OCI-LY1 (cell line): ENCODE data around the gene LCP2.

Source experiments
- H2AFZ ChIP-seq: fragments of 200-600 bp; sonication (generic), shearing (Covaris generic); 2 replicates; pipeline ENCODE4 v1.6.0; 2014; ENCODE audit warnings: antibody characterized with exemption, mild to moderate bottlenecking, low read length
- H3F3A ChIP-seq: fragments of 200-600 bp; sonication (generic), shearing (Covaris generic); 2 replicates; pipeline ENCODE4 v1.6.0; 2014; ENCODE audit warnings: mild to moderate bottlenecking, antibody characterized with exemption, low read length, moderate library complexity; ENCODE audit not compliant: insufficient read depth
- H3K27ac ChIP-seq: fragments of 200-600 bp; sonication (generic); 2 replicates; pipeline ENCODE4 v1.5.1; 2014; ENCODE audit warnings: low read length, mixed run types, mild to moderate bottlenecking, low read depth; ENCODE audit not compliant: poor library complexity, severe bottlenecking
- H3K27me3 ChIP-seq: fragments of 200-600 bp; sonication (generic); 2 replicates; pipeline ENCODE4 v1.6.0; 2014; ENCODE audit warnings: antibody characterized with exemption, mild to moderate bottlenecking, low read length, moderate library complexity; ENCODE audit not compliant: insufficient read depth
- H3K36me3 ChIP-seq: fragments of 200-600 bp; sonication (generic); 2 replicates; pipeline ENCODE4 v1.6.1; 2014; ENCODE audit warnings: mild to moderate bottlenecking, antibody characterized with exemption, low read length, moderate library complexity, mixed read lengths; ENCODE audit not compliant: insufficient read depth
- H3K4me1 ChIP-seq: fragments of 200-600 bp; sonication (generic); 2 replicates; pipeline ENCODE4 v1.5.1; 2014; ENCODE audit warnings: mild to moderate bottlenecking, low read length, moderate library complexity; ENCODE audit not compliant: insufficient read depth, severe bottlenecking
- H3K4me2 ChIP-seq: fragments of 200-600 bp; sonication (generic), shearing (Covaris generic); 2 replicates; pipeline ENCODE4 v1.6.1; 2014; ENCODE audit warnings: low read length
- H3K4me3 ChIP-seq: fragments of 200-600 bp; sonication (generic); 2 replicates; pipeline ENCODE4 v1.5.1; 2014; ENCODE audit warnings: low read length, low read depth, mild to moderate bottlenecking, mixed read lengths; ENCODE audit not compliant: poor library complexity, severe bottlenecking
- H3K79me2 ChIP-seq: fragments of 200-600 bp; shearing (Covaris generic); 2 replicates; pipeline ENCODE4 v1.6.1; 2016; ENCODE audit warnings: mixed run types, low read length, mixed read lengths; ENCODE audit not compliant: insufficient read depth
- H3K9ac ChIP-seq: fragments of 200-600 bp; sonication (generic), shearing (Covaris generic); 2 replicates; pipeline ENCODE4 v1.6.1; 2014; ENCODE audit warnings: mild to moderate bottlenecking, low read length, mixed read lengths
- H3K9me2 ChIP-seq: fragments of 200-600 bp; sonication (generic), shearing (Covaris generic); 2 replicates; pipeline ENCODE4 v1.6.1; 2014; ENCODE audit warnings: low read depth, mild to moderate bottlenecking, low read length, mixed read lengths
- H3K9me3 ChIP-seq: fragments of 200-600 bp; shearing (Covaris generic); 2 replicates; pipeline ENCODE4 v1.6.1; 2014; ENCODE audit warnings: low read length, mixed read lengths
- H4K20me1 ChIP-seq: fragments of 200-600 bp; sonication (generic), shearing (Covaris generic); 2 replicates; pipeline ENCODE4 v1.6.0; 2016; ENCODE audit warnings: mild to moderate bottlenecking, low read length; ENCODE audit not compliant: insufficient read depth
- CTCF ChIP-seq: fragments of 200-600 bp; sonication (generic), shearing (Covaris generic); IDR thresholded peaks from 2 replicates; pipeline ENCODE4 v1.5.1; 2017; ENCODE audit warnings: mild to moderate bottlenecking, antibody characterized with exemption, low read length, moderate library complexity, mixed read lengths
- EZH2 ChIP-seq: fragments of 200-600 bp; sonication (generic), shearing (Covaris generic); IDR thresholded peaks from 2 replicates; pipeline ENCODE4 v1.8.0; 2017; ENCODE audit warnings: borderline replicate concordance, mixed run types, mild to moderate bottlenecking, antibody characterized with exemption, low read length, moderate library complexity, mixed read lengths

The LCP2 gene

GRCh38 chr5:170315154-170315553, 17.6 kb upstream of the LCP2 start:
- Histone ChIP-seq H3K27ac (no peak overlapping the region), H2AFZ (no peak overlapping the region), H3K9me2 (no peaks in the 10 kb centered on the region), H3K27me3 (no peaks in the 10 kb centered on the region), H4K20me1 (no peaks in the 10 kb centered on the region), H3K79me2 (no peaks in the 10 kb centered on the region), H3K4me3 (no peak overlapping the region), H3K9me3 (no peaks in the 10 kb centered on the region), H3K36me3 (no peaks in the 10 kb centered on the region), H3K4me2 (no peak overlapping the region), H3F3A (no peaks in the 10 kb centered on the region), H3K9ac (no peak overlapping the region), H3K4me1 (no peaks in the 10 kb centered on the region)
- TF ChIP-seq CTCF (no peak), EZH2 (no peak)

- no peak overlapping the region for H2AFZ ChIP-seq
- no peak for TF ChIP-seq EZH2
- no peak for TF ChIP-seq CTCF
- no peak overlapping the region for H3K4me3 ChIP-seq
- H4K20me1 ChIP-seq: no peaks in the 10 kb centered on the region
- H3K36me3 ChIP-seq: no peaks in the 10 kb centered on the region
- H3K9me2 ChIP-seq: no peaks in the 10 kb centered on the region
- no peak overlapping the region for H3K27ac ChIP-seq
- H3K4me2 ChIP-seq: no peak overlapping the region
- no peak overlapping the region for H3K9ac ChIP-seq
- no peaks in the 10 kb centered on the region for H3F3A ChIP-seq
- H3K27me3 ChIP-seq: no peaks in the 10 kb centered on the region
- H3K4me1 ChIP-seq: no peaks in the 10 kb centered on the region
- no peaks in the 10 kb centered on the region for H3K79me2 ChIP-seq
- H3K9me3 ChIP-seq: no peaks in the 10 kb centered on the region
Measured at GRCh38 chr5:170314541-170315095, 17.0 kb upstream of the LCP2 start.

- Histone ChIP-seq H2AFZ (no peak overlapping the region), H3K9ac (no peak overlapping the region), H3K4me1 (no peaks in the 10 kb centered on the region), H3K36me3 (no peaks in the 10 kb centered on the region), H4K20me1 (no peaks in the 10 kb centered on the region), H3K79me2 (no peaks in the 10 kb centered on the region), H3K27me3 (no peaks in the 10 kb centered on the region), H3F3A (no peaks in the 10 kb centered on the region), H3K9me2 (no peaks in the 10 kb centered on the region), H3K27ac (no peak overlapping the region), H3K4me2 (no peak overlapping the region), H3K9me3 (no peaks in the 10 kb centered on the region), H3K4me3 (no peak overlapping the region)
- TF ChIP-seq CTCF: no peak
- TF ChIP-seq EZH2: no peak
Measured at GRCh38 chr5:170313816-170314215, 16.2 kb upstream of the LCP2 start.
